ENCODE data around the gene CMTR1.

CMTR1 gene

DNA sequence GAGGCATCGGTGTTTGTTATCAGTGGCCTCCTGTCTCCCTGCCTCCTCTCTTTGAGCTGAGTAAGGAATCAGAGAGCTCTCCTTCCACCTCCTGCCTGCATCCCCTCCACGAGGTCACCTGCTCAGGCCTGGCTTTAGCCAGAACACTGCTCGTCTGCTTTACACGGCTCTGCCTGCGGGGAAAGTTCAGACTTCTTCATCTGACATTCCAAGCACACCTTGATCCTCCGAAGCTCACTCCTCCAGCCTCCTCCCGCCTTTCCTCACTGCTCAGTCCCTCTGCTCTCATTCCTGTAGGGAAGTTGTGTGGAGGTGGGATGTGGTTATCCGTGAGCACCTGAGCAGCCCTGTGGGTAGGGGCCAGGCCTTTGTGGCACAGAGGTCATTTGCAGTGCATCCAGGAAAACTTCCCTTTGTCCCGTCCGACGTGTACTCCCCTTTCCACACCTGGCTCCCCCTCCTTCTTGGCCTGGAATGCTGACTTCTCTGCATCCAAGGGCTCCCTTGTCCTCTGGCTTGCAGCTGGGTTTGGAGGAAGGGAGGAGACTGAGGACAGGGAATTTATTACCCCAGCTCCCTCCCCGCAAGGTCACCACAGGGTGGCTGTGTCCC lies 79.5 kb downstream of the CMTR1 start:
- no peak for DNase-seq (ENCODE audit: low read depth)

GRCh38 chr6:37513155-37513554 lies 80.1 kb downstream of the CMTR1 start:
- no peak for DNase-seq (ENCODE audit: low read depth)

GRCh38 chr6:37513576-37513975 lies 80.6 kb downstream of the CMTR1 start:
- DNase-seq (ENCODE audit: low read depth) = no peak

- no peak for DNase-seq (ENCODE audit: low read depth)
Measured at GRCh38 chr6:37514321-37514771, 81.3 kb downstream of the CMTR1 start.

DNA sequence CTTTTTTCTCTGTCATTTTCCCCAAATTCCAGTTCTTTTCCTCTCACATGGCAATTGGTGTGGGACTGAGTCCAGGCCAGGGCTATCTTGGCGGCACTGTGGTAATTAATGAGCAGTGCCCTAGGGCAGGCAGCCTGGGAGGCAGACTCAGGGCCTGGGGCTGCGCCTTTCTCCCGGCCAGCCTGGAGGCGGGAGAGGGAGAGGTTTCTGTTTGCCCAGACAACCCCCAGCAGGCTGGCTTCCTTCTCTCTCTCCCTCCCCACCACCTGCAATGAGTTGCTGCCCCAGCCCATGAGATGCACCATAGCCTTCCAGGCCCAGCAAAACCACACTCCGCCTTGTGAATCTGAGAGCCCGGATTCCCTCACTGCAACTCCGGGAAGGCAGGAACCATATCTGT lies 81.8 kb downstream of the CMTR1 start:
- no peak for DNase-seq (ENCODE audit: low read depth)

DNA sequence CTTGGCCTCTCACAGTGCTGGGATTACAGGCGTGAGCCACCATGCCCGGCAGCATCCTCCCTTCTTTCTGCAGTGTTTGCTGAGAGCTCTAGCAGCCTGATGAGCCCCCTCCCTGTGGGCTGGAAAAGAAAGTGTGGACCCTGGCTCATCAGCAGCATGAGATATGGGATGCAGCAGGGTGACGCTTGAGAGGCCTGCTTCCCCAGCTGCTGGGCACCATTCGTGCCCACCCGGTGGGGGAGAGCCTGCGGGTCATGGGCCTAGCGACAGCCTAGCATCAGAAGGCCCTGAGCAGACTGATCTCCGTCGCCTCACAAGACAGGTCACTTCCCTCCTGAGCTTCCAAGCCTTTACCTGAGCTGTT lies 82.7 kb downstream of the CMTR1 start:
- DNase-seq (ENCODE audit: low read depth) = no peak

- peak; percentile 64 for DNase-seq (ENCODE audit: low read depth)
Measured at GRCh38 chr6:37516076-37516919, 83.3 kb downstream of the CMTR1 start.

GRCh38 chr6:37516920-37517405 lies 83.9 kb downstream of the CMTR1 start:
- no peak for DNase-seq (ENCODE audit: low read depth)

- DNase-seq (ENCODE audit: low read depth) = no peak
Measured at GRCh38 chr6:37517411-37517812, 84.4 kb downstream of the CMTR1 start.

GRCh38 chr6:37518116-37518515 lies 85.1 kb downstream of the CMTR1 start:
- DNase-seq (ENCODE audit: low read depth) = no peak

GRCh38 chr6:37519461-37519860 lies 86.4 kb downstream of the CMTR1 start:
- DNase-seq (ENCODE audit: low read depth) = no peak

- DNase-seq (ENCODE audit: low read depth) = no peak
Measured at GRCh38 chr6:37520926-37521325, 87.9 kb downstream of the CMTR1 start.

DNA sequence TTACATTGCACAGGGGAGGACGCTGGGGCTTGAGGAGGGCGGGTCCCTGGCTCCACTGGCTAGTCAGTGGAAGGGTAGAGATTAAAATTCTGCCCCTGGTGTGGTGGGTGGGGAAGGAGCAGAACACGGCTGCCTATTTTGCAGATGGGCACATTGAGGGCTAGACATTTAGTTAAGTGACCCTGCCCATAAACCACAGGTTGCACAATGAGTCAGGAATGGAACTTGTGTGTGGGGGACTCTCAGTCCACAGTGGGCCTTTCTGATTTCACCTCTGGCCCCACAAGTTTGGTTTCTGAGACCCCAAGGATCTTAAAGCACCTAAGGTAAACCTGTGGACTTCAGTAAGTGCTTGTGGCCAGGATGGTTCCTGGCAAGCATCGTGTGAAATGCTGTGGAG lies 88.7 kb downstream of the CMTR1 start:
- DNase-seq (ENCODE audit: low read depth) = no peak

DNA sequence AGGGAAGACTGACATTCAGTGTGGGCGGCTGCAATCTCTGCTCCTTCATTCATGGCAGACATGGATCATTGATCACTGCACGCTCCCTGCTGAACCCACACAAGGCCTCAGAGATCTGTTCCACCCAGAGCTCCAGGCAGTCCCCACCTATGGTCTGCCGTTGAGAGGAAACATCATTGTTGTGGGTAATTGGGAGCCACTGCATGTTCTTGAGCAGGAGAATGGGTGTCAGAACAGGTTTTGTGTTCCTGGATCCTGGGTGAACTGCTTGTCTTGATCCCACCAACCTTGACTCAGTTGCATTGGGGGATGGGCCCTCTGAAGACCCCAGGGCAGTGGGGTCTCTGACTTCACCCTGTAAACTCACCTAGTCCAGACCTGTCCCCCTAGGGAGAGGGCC lies 89.8 kb downstream of the CMTR1 start:
- no peak for DNase-seq (ENCODE audit: low read depth)

DNA sequence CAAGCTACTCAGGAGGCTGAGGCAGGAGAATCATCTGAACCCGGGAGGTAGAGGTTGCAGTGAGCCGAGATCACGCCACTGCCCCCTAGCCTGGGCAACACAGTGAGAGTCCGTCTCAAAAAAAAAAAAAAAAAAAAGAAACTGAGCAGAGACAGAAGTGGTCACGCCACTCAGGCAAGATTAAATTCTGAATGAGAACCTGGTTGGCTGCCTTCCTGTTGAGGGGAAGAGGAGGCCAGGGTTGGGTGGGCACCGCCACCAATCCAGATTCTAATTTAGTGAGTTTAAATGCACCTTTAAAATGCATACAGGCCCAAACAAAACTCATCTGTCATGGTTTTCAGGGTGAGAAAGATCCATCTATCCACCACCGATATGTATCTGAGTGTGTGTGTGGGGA lies 90.4 kb downstream of the CMTR1 start:
- no peak for DNase-seq (ENCODE audit: low read depth)

DNA sequence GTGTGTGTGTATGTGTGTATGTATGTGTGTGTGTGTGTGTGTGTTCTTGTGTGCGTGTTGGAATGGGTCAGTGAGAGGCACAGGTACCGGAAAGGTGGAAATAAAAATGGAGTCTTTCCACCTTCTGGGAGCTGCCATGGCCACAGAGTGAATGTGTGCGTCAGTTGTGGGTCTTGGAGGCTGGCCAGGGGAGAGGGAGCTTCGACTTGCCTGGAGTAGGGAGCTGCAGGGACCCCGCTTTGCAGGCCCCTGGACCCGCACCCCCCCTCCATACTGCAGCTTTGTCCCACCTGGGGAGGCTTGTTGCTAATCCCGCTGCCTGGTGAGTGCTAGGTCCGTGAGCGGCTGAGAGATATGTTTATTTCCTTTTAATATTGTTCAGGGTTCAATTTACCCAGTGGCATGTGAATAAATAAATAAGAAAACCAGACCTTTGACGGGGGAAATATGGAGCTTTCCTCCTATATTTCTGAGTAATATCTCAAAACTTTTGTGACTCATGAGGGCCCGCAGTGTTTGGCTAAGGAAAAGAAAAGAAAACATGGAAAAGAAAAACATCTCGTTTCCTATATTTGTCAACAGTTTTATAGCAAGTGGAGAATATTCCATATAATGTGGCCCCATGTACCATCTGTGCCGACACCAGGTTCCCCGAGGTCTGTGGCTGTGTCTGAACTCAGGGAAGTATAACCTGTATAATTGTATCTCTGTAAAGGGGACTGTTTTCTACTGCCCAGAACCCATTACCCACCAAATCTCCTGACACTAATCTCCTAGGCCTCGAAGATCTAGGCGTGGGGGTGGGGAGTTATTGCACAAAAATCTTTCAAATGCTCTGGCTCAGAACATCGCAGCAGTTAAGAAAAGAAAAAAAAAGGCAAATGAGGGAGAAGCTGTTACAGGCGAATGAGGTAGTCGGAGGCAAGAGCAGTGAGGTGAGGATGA lies 91.3 kb downstream of the CMTR1 start:
- DNase-seq (ENCODE audit: low read depth) = no peak

DNA sequence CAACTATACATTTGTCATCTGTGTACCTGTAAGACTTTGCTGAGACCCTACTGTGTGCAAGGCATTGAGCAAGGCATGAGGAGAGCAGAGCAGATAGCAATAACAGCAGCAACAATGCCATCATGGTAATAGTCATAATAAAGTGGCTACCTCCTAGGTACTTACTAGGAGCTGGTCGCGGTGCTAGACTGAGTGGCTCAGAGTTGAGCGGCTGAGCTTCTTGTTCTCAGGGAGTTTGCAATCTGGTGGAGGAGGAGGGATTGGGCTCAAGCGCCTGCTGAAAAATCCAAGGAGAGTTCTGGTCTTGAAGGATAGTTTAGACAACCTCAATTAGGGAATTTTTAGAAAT lies 91.9 kb downstream of the CMTR1 start:
- DNase-seq (ENCODE audit: low read depth) = no peak

DNA sequence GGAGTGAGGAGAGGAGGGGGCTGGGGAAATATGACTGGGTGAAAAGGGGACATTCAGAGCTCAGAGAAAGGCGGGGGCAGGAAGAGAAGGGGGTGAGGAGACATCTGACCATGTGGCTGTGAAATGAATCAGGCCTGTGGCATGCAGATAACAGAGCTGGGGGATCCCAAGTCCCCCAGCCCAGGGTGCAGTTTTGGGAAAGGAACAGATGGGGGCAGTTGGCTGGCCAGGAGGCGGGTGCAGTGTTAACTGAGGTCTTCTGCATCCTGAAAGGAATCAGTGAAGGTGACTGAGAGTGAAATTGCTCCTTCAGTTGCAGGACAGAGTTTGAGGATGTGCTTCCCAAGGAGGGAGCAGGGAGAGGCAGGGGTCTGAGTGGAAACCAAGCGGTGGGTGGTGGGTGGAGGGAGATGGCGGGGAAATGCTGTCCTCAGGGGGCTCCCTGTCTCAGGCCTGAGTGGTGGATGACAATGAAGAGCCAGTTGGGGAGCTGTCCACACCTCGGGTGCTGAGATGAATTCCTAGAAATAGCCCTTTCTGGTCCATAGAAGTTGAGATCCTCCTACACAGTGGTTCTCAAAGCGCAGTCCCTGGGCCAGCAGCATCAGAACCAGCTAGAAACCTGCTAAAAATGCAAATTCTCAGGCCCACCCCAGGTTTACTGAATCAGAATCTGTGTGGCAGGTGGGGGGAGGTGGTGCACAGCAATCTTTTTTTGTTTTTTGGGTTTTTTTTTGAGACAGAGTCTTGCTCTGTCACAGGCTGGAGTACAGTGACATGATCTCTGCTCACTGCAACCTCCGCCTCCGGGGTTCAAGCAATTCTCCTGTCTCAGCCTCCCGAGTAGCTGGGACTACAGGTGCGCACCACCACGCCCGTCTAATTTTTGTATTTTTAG lies 92.7 kb downstream of the CMTR1 start:
- no peak for DNase-seq (ENCODE audit: low read depth)

- no peak for DNase-seq (ENCODE audit: low read depth)
Measured at GRCh38 chr6:37528541-37528940, 95.5 kb downstream of the CMTR1 start.

DNA sequence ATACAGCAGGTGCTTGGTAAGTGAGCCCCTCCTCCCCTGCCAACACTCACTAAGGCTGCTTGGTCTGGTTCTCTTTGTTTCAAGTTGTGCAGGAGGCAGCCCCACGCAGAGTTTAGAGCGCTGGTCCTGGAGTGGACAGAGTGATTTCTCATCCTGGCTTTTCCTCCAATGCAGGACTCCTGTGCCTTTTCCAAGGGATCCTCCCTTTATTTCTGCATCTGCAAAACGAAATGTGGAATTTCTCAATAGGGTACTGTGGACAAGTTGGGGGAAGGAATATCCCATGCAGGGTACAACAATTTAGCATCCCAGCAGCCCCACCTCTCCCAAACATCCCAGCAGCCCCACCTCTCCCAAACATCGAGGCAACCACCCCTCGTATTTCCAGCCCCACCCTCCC lies 97.3 kb downstream of the CMTR1 start:
- no peak for DNase-seq (ENCODE audit: low read depth)

- DNase-seq (ENCODE audit: low read depth) = no peak
Measured at GRCh38 chr6:37531026-37531425, 98.0 kb downstream of the CMTR1 start.
